ENCODE measurements around the gene GRID1. TPM values are rescaled to one million over a fixed set of nuclear protein-coding genes. Genes with fewer than 3 reads are reported as not detected.

Gene GRID1
- polyA plus RNA-seq, 1 of the 3 experiments (the other 2 are of a cell fraction): 0.13 TPM

DNA sequence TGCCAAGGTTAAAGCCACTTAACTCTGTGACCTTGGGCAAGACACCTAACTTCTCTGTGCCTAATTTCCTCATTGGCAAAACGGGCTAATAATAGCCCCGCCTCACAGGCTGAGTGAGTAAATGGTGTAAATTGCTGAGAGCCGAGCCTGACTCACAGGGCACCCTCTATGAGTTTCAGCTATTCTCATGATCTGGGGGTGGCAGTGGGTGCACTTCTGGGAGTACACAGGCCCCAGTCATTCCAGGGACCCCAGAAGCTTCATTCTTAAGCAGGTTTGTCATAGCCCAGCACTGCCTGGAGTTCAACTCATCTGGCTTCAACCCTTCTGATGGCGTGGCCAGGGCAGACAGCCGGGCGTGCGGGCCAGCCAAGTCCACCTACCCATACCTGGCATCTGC lies 137.2 kb downstream of the GRID1 start:
- H3K79me2 ChIP-seq (ENCODE audit: insufficient read depth): no peaks in the 10 kb centered on the region
- no peaks in the 10 kb centered on the region for H3K27me3 ChIP-seq (ENCODE audit: insufficient read depth)
- 53% methylated on average over 7 of the region's 7 CpGs for WGBS (ENCODE audit: low lambda C conversion rate)
- no peak for TF ChIP-seq GATA2 (CRISPR knock-in tag; IDR thresholded peaks at IDR 0.05)
- no peak for TF ChIP-seq SIN3A (IDR thresholded peaks at IDR 0.05; ENCODE audit: borderline replicate concordance, low read depth, low read length)
- TF ChIP-seq FOSL2 (IDR thresholded peaks at IDR 0.05; ENCODE audit: borderline replicate concordance, low read depth): no peak
- no peak for TF ChIP-seq ELF1 (IDR thresholded peaks at IDR 0.05)
- TF ChIP-seq MXI1 (IDR thresholded peaks at IDR 0.05; ENCODE audit: low read depth, low read length): no peak
- no peak for TF ChIP-seq CHD2 (IDR thresholded peaks at IDR 0.05; ENCODE audit: low read length, partially characterized antibody)
- TF ChIP-seq FOXJ3 (CRISPR knock-in tag; IDR thresholded peaks at IDR 0.05): no peak
- no peak for TF ChIP-seq NFIC (IDR thresholded peaks at IDR 0.05; ENCODE audit: borderline replicate concordance)
- no peak for TF ChIP-seq YY1 (IDR thresholded peaks at IDR 0.05; ENCODE audit: low read depth)
- TF ChIP-seq RCOR1 (IDR thresholded peaks at IDR 0.05; ENCODE audit: low read length): no peak
- no peak for TF ChIP-seq RFX5 (IDR thresholded peaks at IDR 0.05; ENCODE audit: low read length)
- TF ChIP-seq SMC3 (IDR thresholded peaks at IDR 0.05; ENCODE audit: low read depth, low read length): no peak
- TF ChIP-seq TCF12 (IDR thresholded peaks at IDR 0.05): no peak
- no peak for TF ChIP-seq RXRA (IDR thresholded peaks at IDR 0.05; ENCODE audit: borderline replicate concordance, low read depth)
- TF ChIP-seq, protein P1, sequence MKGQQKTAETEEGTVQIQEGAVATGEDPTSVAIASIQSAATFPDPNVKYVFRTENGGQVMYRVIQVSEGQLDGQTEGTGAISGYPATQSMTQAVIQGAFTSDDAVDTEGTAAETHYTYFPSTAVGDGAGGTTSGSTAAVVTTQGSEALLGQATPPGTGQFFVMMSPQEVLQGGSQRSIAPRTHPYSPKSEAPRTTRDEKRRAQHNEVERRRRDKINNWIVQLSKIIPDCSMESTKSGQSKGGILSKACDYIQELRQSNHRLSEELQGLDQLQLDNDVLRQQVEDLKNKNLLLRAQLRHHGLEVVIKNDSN (IDR thresholded peaks at IDR 0.05; ENCODE audit: borderline replicate concordance, low read depth): no peak
- TF ChIP-seq, protein P2, sequence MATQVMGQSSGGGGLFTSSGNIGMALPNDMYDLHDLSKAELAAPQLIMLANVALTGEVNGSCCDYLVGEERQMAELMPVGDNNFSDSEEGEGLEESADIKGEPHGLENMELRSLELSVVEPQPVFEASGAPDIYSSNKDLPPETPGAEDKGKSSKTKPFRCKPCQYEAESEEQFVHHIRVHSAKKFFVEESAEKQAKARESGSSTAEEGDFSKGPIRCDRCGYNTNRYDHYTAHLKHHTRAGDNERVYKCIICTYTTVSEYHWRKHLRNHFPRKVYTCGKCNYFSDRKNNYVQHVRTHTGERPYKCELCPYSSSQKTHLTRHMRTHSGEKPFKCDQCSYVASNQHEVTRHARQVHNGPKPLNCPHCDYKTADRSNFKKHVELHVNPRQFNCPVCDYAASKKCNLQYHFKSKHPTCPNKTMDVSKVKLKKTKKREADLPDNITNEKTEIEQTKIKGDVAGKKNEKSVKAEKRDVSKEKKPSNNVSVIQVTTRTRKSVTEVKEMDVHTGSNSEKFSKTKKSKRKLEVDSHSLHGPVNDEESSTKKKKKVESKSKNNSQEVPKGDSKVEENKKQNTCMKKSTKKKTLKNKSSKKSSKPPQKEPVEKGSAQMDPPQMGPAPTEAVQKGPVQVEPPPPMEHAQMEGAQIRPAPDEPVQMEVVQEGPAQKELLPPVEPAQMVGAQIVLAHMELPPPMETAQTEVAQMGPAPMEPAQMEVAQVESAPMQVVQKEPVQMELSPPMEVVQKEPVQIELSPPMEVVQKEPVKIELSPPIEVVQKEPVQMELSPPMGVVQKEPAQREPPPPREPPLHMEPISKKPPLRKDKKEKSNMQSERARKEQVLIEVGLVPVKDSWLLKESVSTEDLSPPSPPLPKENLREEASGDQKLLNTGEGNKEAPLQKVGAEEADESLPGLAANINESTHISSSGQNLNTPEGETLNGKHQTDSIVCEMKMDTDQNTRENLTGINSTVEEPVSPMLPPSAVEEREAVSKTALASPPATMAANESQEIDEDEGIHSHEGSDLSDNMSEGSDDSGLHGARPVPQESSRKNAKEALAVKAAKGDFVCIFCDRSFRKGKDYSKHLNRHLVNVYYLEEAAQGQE (IDR thresholded peaks at IDR 0.05; ENCODE audit: low read depth, low read length): no peak
- no peak for TF ChIP-seq POLR2AphosphoS5 (IDR thresholded peaks at IDR 0.05; ENCODE audit: low read depth, low read length)
- H3K9ac ChIP-seq: no peak overlapping the region
- DNase-seq: no peak
- no peaks in the 10 kb centered on the region for H3K36me3 ChIP-seq (replicated peaks in 1 of 2; ENCODE audit: control insufficient read depth in 1 of 2, insufficient read depth in 2 of 2, low read length in 1 of 2)
- H4K20me1 ChIP-seq (ENCODE audit: insufficient read depth): no peaks in the 10 kb centered on the region
- no peaks in the 10 kb centered on the region for H3K9me3 ChIP-seq
- ChIA-PET POLR2A (no interaction called here), CTCF (interaction anchor here (1.3 kb wide), 1 partner anchor 234 kb away, joined by 3 read pairs; no protein-coding TSS in a partner anchor)
- no peak overlapping the region for H3K4me2 ChIP-seq
- no peaks in the 10 kb centered on the region for H3F3A ChIP-seq (replicated peaks; ENCODE audit: insufficient read depth)
- H3K27ac ChIP-seq (ENCODE audit: low read depth in 2 of 2, low read length in 1 of 2): no peak overlapping the region
- no peak overlapping the region for H2AFZ ChIP-seq (ENCODE audit: low read depth)
- no peaks in the 10 kb centered on the region for H3K9me2 ChIP-seq
- H3K4me3 ChIP-seq (ENCODE audit: low read depth in 2 of 2, low read length in 1 of 2): no peak overlapping the region
- peaks cover 0 to 7% of the 10 kb centered on the region in 2 experiments; a peak in 1 of 4 replicates for H3K4me1 ChIP-seq (ENCODE audit: control insufficient read depth in 1 of 2, insufficient read depth in 2 of 2, low read depth in 1 of 2, low read length in 1 of 2)
